ENCODE results near the gene CNDP2.
"Not testable (repeated sequence)": the region's sequence is repeated elsewhere in the genome, so short reads cannot be mapped to it uniquely, and the experiment has no call there.

The CNDP2 gene

DNA sequence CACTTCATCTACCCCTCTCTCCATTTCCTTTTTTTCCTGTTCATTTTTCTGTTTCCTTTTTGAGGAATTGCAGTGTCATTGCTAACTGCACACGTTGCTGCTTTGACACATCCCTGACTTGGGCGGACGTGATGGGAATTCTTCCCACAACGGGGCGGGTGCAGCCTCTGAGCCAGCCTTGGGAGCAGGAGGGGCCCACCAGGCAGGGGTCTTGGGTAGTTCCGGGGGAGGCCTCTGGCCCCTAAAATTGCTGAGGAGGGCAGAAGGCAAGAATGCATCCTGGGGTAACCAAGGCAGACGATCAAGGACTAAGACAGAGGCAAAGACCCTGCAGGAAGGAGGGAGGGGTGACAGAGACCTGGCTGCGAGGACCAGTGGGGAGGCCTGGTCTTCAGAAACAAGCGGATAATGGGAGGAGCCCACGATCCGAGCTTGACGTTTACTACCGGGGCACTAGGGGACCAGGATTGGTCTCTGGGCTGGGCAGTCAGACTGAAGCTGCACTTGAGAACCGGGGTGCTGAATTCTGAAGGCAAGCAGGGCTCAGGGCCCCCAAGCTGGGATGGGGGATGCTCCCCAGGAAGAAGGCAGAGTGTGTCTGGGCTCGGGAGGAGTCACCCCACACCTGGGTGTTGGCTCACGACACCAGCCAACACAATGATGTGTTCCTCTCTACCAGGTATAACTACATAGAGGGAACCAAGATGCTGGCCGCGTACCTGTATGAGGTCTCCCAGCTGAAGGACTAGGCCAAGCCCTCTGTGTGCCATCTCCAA is 23.3 kb downstream of the CNDP2 start:
- DNase-seq = no peak

DNA sequence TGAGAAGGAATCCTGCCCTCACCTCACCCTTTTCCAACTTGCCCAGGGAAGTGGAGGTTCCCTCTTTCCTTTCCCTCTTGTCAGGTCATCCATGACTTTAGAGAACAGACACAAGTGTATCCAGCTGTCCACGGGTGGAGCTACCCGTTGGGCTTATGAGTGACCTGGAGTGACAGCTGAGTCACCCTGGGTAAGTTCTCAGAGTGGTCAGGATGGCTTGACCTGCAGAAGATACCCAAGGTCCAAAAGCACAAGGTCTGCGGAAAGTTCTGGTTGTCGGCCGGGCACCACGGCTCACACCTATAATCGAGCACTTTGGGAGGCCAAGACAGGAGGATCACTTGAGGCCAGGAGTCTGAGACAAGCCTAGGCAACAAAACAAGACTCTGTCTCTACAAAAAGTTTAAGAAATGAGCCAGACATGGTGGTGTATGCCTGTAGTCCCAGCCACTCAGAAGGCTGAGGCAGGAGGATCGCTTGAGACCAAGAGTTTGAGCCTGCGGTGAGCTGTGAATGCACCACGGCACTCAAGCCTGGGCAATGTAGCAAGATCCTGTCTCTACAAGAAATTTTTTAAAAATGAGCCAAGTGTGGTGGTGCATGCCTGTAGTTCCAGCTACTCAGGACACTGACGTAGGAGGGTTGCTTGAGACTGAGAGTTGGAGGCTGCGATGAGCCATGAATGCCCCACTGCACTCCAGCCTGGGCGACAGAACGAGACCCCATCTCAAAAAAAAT is 24.1 kb downstream of the CNDP2 start:
- no peak for DNase-seq

DNA sequence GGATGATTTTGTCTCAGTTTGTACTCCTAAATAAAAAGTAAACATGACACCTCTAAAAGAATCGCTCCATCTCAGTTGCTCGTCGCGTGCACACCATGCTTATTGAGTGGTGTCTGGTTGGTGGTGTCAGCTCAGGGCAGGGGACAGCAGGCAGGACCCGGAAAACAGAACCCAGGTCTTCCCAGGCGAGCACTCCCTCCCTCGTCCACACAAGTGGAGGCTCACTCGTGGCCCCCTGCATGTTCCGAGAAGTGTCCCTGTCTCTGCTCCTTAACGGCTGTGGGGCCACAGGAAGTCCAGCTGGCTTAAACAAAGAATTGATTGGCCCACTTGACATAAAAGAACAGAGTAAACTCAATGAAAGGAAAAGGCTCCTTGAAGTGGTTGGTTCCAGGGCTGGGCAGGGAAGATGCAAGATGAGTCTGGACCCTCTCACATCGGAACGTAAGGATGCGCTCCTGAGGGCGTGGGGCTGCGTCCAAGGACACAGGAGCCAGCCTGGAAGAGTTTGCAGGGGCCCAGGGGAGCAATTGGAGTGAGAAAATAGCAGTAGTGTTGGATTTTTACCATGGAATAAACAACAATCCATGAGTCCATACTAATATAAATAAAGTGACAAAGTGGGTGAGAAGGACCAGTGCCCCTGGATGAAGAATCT is 25.0 kb downstream of the CNDP2 start:
- DNase-seq = no peak

DNA sequence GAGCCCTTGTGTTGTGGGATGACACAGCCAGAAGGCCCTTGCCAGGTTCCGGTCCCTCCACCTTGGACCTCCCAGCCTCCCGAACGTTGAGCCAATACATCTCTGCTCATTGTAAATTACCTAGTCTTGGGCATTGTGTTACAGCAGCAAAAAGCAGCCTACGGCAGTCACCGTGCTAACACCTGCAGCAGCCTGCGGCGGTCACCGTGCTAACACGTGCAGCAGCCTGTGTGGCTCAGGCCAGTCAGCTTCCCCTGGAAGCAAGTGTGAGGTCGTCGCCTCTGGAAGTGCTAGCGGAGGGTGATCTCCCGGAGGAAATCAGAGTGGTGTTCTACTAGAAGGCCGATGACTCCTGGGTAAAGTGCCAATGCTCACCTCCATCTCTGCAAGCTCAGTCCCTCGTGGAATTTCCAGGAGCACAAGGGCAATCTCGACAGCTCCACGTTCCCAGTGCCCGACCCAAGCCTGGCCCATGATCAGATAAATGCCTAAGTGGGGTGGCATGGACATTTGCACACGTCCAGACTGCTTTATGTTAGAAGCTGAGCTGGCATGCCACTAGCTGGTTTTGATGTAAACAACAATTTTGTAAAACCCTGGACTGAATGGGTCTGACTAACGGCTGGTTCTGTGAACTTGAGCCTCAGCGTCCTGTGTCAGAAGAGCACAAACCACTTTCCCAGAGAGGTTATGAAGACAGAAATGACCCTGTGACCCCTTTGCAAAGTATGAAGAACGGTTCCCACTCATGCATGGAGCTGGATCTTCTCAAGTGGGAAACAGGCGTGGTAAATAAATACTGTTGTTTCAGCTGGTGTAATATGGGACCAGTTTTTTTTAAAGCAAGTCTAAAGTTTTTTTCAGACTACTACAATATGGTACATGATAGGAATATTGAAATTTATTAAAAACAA is 26.7 kb downstream of the CNDP2 start:
- no peak for DNase-seq

DNA sequence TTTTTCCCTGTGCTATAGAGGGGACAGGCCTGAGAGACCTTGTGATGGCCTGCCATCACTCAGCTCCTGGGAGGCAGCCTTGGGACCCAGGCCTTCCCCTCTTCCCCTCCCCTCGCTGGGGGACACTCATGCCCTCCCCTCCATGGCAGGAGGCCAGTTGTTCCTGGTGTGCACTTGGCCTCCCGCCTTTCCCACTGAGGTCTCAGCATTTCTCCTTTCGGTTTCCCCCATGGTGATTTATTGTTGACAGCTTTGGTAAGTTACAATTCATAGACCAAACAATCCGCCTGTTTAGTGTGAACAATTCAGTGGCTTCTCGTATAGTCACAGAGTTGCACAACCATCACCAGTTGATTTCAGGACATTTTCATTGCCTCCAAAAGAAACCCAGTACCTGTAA is 27.9 kb downstream of the CNDP2 start:
- no peak for DNase-seq

DNA sequence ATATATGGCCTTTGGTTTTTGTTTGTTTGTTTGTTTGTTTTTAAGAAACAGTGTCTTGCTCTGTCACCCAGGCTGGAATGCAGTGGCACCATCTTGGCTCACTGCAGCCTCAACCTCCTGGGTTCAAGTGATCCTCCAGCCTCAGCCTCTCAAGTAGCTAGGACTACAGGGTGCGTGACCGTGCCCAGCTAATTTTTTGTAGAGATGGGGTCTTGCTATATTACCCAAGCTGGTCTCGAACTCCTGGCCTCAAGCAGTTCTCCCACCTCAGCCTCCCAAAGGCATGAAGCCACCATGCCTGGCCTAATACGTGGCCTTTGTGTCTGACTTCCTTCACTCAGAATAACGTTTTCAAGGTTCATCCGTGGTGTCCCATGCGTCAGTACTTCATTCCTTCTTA is 28.8 kb downstream of the CNDP2 start:
- DNase-seq = not testable (repeated sequence)

DNA sequence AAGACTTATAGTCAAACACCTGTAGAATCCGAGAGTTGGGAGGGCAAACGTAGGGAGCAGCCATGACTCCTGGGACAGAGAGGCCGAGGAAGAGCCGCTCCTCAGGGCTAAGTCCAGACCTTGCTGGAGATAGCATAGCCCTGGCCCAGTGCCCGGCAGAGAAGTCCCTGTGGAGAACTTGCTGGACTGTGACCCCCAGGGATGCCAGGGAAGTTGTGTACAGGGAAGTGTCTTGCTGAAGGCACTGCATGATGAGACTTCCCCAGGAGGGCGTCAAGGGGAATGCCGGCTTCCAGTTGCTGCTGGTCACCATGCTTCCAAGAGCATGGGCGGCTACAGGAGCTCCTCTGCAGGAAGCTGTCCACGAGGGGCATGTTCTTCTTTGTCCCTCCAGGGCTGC is 29.6 kb downstream of the CNDP2 start:
- no peak for DNase-seq

DNA sequence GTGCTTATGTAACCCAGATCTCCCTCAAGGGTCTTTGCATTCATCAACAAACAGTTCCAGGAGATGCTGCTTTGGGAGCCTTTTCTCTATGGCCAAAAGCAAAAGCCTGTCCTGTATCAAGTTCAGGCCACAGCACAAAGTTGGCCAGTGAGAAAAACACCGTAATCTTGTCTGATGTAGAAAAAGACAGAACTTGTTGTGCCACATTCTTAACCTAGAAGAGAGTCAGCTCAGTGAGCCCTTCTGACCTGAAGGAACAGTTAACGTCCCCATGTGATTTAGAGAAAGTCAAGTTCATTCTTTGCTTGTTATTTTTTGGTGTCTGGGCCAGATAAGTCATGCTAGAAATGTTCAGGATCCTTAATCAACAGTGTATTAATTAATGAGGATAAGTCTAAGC is 30.3 kb downstream of the CNDP2 start:
- no peak for DNase-seq

DNA sequence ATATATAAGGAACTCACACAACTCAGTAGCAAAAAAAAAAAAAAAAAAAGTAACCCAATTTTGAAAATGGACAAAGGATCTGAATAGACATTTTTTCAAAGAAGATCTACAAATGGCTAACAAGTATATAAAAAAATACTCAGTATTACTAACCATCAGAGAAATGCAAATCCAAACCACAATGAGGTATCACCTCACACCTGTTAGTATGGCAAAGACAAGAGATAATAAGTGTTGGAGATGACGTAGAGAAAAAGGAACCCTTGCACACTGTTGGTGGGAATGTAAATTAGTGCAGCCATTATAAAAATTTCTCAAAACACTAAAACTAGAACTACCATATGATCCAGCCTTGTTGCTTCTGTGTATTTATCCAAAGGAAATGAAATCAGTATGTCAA is 32.3 kb downstream of the CNDP2 start:
- DNase-seq = no peak

DNA sequence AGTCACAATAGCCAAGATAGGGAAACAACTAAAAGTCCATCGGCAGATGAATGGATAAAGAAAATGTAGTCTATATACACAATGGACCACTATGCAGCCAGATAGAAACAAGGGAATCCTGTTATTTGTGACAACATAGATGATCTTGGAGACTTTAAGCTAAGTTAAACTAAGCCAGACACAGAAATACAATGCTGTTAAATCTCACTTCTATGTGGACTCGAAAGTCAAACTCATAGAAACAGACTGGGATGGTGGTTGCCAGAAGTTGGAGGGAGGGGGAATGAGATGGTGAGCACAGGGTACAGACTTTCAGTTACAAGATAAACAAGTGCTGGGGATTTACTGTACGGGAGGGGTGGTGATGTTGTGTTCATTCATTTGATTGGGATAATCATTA is 32.8 kb downstream of the CNDP2 start:
- DNase-seq = no peak

DNA sequence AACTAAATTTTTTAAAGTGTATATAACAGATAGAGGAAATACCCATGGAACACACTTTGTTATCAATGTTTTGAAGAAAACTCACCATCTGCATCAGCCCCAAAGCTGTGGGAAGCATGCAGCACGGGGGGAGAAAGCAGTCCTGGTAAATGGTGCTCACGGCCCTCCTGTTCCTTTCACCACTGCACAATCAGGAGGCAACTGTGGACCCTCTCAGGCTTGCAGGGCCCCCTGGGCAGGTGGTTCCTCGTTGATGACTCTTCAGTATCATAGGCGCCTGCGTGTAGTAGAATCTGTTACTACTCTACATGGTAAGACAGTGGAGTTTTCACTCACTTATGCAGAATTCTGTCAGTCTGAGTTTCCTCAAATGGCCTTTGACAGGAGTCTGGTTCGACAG is 33.2 kb downstream of the CNDP2 start:
- DNase-seq = no peak

DNA sequence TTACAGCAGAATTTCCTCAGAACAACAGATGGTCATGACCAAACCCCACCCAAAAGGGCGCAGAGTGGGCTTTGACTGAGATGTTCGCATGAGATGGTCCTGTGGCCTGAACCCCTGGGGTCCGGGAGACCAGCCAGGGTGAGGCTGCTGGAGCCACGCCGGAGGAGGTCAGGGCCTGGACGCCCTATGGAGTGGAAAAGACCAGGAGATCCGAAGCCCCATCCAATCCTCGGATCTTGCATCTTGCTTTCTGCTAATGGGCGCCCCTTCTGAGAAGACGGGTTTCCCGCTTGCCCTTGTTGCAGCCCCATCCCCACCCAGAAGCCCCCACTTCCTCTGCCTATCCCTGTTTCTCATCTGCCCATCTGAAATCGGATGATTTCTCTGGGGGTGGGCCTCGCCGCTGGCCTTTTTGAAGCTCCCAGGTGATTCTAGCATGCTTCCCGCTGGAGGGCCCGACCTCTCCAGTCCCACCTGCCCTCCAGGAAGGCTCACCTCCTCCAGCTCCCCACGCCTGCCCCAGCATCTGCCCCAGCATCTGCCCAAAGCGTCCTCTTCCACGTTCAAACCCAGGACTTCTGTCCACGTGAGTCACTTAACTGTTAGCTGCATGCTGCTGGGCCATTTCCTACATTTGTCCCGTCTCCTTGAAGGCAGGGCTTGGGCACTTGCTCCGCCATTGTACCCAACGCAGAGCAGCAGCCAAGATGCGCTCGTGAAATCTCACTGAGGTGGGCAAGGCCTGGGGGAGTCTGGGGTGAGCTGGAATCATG is 33.8 kb downstream of the CNDP2 start:
- no peak for DNase-seq

DNA sequence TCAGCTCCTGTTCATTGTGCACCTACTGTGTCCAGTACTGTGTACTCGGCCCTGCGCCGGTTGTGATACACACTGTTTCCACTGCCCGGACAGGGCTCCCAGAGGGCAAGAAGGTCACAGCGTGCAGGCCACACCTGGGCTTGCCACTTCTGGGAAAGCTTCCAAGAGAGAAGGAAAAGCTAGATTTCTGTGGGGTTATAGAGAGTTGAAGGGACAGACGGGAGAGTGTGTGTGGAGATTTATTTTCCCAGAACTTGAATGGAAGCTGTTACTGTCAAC is 34.4 kb downstream of the CNDP2 start:
- no peak for DNase-seq

DNA sequence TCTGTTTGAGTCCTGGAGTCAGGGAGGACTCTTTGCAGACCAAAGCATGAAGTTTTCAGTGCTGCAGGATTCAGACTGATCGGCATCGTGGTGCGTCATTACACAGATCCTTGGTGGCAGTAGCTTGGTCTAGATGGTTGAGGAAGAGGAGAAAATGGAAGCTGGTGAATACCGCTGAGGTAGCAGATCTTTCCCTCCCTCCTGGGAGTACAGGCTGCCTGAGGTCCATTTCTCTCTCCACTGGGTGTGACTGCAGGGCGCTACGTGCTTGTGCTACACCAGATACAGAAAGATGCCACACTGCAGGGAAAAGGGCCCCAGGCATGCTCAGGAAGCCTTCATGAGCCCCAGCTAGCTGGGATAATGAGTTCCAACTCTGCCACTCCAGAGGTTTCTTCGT is 34.9 kb downstream of the CNDP2 start:
- DNase-seq = no peak

DNA sequence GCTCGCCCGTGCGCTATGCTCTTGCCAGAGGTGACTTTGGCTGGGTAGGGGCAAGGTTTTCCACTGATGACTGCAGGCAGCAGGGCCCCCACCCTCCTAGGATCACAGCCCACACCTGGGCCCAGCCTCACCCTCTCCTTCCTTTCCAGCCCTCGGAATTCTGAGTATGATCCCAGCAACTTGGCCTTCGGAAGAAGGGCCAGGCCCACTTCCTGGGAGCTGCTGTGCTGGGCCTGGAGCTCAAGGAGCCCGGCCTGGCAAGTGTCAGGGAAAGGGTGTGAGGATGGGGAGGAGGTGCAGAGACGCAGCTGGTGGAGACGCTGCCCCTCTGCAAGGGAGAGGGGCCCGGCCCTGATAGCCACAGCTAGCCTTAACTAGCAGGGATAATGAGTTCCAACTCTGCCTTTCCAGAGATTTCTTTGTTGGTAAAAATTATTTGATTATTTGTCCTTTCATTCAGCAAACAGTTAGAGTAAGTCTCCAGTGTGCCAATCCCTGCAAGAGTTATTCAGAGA is 36.4 kb downstream of the CNDP2 start:
- no peak for DNase-seq

DNA sequence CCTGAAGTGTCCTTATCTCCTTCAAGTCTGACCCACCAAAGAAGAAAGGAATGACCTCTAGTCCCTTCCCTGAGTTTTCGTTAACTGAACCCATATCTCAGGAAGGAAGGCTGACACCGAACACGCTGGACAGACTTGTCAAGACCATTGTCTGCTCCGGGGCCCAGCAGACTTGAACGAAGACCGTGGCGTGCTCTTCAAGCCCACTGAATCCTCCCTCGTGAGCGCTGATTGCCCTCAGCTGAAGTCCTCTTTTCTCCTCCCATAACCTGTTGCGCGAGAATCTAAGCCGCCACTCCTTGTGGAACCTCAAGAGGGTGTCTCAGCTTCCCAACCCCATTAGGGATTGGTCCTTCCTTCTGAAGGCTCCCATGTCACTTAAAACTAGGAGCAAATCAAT is 37.5 kb downstream of the CNDP2 start:
- DNase-seq = no peak

DNA sequence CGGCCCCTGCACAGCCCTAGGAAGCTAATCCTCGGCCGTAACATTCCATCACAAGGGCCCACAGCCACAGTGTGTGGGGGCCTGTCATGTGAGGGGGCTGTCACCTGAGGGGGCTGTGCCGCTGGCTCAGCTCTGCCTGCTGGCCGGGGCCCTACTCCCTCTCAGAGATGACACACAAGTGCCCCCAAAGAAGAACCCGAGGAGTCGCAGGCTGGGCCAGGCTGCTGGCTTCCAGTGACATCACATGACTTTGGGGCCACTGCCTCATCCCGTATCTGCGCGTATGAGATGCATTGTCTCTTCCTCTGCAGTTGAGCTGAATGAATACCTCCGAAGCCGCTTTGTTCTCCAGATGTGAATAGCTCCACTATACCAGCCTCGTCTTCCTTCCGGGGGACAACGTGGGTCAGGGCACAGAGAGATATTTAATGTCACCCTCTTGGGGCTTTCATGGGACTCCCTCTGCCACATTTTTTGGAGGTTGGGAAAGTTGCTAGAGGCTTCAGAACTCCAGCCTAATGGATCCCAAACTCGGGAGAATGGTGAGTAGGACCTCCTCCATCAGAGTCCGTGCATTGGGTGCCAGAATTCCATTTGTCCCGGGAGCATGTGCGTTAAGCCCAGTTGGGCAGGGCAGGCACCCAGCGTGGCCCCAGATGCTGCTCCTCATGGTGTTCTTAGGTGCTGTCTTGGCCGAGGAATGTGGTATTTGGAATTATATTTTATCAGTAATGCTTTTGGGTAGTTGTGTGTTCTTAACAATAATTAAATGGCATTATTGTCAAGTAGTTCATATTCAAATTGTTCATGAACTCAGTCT is 38.2 kb downstream of the CNDP2 start, which contains the start of gene CNDP1:
TSS of gene CNDP1 (plus strand) at position 351 of the 820 bp plus-strand sequence. CDS start at position 519, 168 bp downstream.
- DNase-seq = no peak

DNA sequence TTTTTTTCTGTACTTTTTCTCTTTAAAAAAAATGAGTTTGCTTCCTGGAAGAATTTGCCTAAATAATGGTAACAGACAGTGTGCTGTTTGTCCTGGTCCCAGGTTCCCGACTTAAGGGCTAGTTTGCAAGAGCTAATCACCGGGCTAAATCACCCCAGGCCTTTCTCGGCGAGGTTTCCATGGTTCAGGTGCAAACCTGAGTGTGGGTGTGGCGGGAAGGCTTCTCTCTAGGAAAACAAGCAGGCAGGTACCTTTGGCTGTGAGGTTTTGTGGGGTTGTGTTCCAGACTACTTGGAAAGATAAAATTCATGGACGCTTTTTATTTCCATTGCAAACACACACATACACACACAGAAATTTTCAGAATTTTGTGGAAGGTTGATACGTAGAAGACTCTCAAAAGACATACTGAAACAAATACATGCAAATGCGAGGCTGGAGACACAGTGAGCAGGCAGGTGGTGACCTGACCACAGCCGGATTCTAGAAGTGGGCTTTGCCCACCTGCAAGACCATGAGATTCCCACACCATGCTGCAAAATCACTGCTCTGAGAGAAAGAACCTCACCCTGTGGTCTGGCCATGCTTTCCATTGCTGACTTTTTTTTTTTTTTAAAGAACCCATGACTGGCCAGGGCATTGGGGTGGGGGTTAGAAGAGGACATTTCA is 39.0 kb downstream of the CNDP2 start:
- no peak for DNase-seq

DNA sequence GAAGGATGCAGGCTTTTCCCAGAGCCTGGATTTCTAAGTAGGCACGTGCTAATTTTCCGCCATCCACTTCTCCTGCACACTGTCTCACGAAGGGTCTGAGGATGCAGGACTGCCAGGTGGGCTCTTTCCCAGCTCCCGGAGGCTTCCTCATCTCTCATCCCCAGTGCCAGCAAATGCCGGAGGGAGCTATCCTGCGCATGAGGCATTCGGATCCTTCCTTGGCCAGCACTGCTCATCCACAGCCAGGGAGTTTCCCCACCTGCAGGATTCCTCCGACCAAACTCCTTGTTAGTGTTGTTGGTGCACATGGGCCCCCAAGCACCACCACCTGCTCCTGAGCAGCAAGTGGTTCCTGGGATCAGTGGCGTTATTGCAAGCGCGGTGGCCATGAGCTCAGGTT is 43.1 kb downstream of the CNDP2 start:
- no peak for DNase-seq

DNA sequence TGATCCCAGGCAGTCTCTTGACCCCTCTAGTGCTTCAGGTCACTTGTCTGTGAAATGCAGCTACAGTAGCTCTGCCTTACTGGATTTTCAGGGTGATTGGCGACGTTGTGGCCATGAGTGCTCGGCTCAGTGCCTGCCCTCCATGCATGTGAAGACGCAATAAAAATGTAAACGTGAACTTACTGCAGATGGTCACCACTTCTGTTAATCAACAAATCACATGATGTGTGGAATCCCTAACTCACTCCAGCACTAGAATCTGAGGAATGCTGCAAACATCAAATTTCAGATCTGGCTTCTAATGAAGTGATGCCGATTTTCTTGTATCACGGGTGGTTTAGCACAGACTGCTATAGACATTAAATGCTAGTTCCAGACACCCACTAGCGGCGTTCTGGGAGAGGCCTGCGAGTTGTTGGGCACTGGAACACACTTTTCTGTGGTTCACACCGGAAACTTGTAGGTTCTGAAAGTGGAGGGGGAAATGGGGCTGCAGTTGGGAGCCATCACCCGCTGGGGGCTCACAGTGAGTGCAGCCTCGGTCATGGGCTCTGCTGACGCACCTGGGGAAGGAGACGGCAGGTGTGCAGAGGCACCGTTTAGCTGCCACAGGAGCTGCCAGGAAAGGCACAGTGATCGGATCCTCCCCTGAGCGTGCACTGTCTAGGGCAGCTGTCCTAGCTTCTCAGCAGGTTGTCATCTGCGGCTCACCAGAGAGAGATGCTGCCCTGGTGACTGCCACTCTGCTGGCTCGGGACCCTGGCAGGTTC is 44.7 kb downstream of the CNDP2 start:
- no peak for DNase-seq
